Naive thymus-derived CD4-positive, alpha-beta T cell (primary cell): Measurements from ENCODE around the gene CYB5R4. TPM values are rescaled to one million over a fixed set of nuclear protein-coding genes. Genes with fewer than 3 reads are reported as not detected.

Experiments
- ATAC-seq: fragments of 150-1000 bp; cut with Tn5 transposase; 2 replicates; pipeline ENCODE4 v1.10.0; 2021; ENCODE audit warnings: mild to moderate bottlenecking, moderate library complexity
- CTCF ChIA-PET: fragments of 350-600 bp; sonication (Branson Sonifier 250); formaldehyde crosslinking; loops from one replicate; lab custom pipeline; 2021; ENCODE audit warnings: antibody characterized with exemption; lab: Charles Lee
- POLR2A ChIA-PET: fragments of 350-600 bp; sonication (Branson Sonifier 250); formaldehyde crosslinking; loops from one replicate; lab custom pipeline; 2021; ENCODE audit warnings: antibody characterized with exemption, inconsistent platforms; lab: Charles Lee
- DNase-seq, 9 donors: peaks; one replicate each; pipeline versions ENCODE4 v3.0.0 to v3.0.0-alpha.2; 2020 to 2022; ENCODE audit warnings: mixed read lengths in 1 of 9
- H3K27ac ChIP-seq: one replicate; pipeline ENCODE4 v1.7.0; 2013; ENCODE audit warnings: mild to moderate bottlenecking, low read depth, low read length, moderate library complexity
- H3K27me3 ChIP-seq, 2 donors: one replicate each; pipeline ENCODE4 v1.7.0; 2013; ENCODE audit warnings: low read length in 2 of 2, mild to moderate bottlenecking in 2 of 2, moderate library complexity in 2 of 2; ENCODE audit not compliant: control insufficient read depth in 2 of 2, insufficient read depth in 2 of 2
- H3K36me3 ChIP-seq, 3 experiments: 1 replicate in 2 of 3; 2 replicates in 1 of 3; pipeline ENCODE4 v1.7.0; 2013; ENCODE audit warnings: low read length in 3 of 3, mild to moderate bottlenecking in 3 of 3, moderate library complexity in 1 of 3; ENCODE audit not compliant: insufficient read depth in 3 of 3, control insufficient read depth in 2 of 3
- H3K4me1 ChIP-seq, 2 donors: one replicate each; pipeline ENCODE4 v1.7.0; 2013; ENCODE audit warnings: low read length in 2 of 2, mild to moderate bottlenecking in 2 of 2, moderate library complexity in 1 of 2; ENCODE audit not compliant: control insufficient read depth in 2 of 2, insufficient read depth in 2 of 2
- H3K4me3 ChIP-seq: 2 replicates; pipeline ENCODE4 v1.7.0; 2013; ENCODE audit warnings: mild to moderate bottlenecking, low read length
- H3K9me3 ChIP-seq, 3 experiments: 1 replicate in 2 of 3; 2 replicates in 1 of 3; pipeline ENCODE4 v1.7.0; 2013; ENCODE audit warnings: low read length in 3 of 3; ENCODE audit not compliant: control insufficient read depth in 2 of 3
- H3K27ac Mint-ChIP-seq, 9 donors: one replicate each; pipeline ENCODE4 v1.8.0; 2020 to 2022; ENCODE audit warnings: mixed read lengths in 9 of 9, mild to moderate bottlenecking in 8 of 9, moderate library complexity in 5 of 9, inconsistent platforms in 2 of 9
- H3K27me3 Mint-ChIP-seq, 5 donors: one replicate each; pipeline ENCODE4 v1.8.0; 2021 to 2022; ENCODE audit warnings: mixed read lengths in 5 of 5, mild to moderate bottlenecking in 1 of 5
- H3K36me3 Mint-ChIP-seq, 5 donors: one replicate each; pipeline ENCODE4 v1.8.0; 2020 to 2022; ENCODE audit warnings: mixed read lengths in 5 of 5, mild to moderate bottlenecking in 3 of 5, inconsistent platforms in 1 of 5
- H3K4me1 Mint-ChIP-seq, 7 donors: one replicate each; pipeline ENCODE4 v1.8.0; 2020 to 2022; ENCODE audit warnings: mixed read lengths in 7 of 7, mild to moderate bottlenecking in 3 of 7, inconsistent platforms in 1 of 7
- H3K4me3 Mint-ChIP-seq, 10 donors: one replicate each; pipeline ENCODE4 v1.8.0; 2020 to 2022; ENCODE audit warnings: mild to moderate bottlenecking in 10 of 10, mixed read lengths in 10 of 10, moderate library complexity in 6 of 10, inconsistent platforms in 2 of 10
- H3K9me3 Mint-ChIP-seq, 11 donors: one replicate each; pipeline ENCODE4 v1.8.0; 2020 to 2022; ENCODE audit warnings: mixed read lengths in 11 of 11, mild to moderate bottlenecking in 4 of 11, inconsistent platforms in 1 of 11, moderate library complexity in 1 of 11
- intact Hi-C, 2 donors: fragments of 100-400 bp; cut with micrococcal nuclease; formaldehyde crosslinking; loops; one replicate each; pipeline ENCODE4 v1.15.1; 2023
- polyA plus RNA-seq, 2 donors: library from polyadenylated mRNA; unstranded; fragments of 300-500 nt; fragmentation: Illumina TruSeq; gene quantifications; one replicate each; pipeline ENCODE4 v1.2.3, GENCODE V29; 2021
- total RNA-seq, 6 experiments: library from RNA in 5 of 6; stranded (reverse) in 5 of 6; gene quantifications; 1 replicate in 5 of 6; 2 replicates in 1 of 6; pipeline ENCODE4 v1.2.3 and lab custom pipeline; 2021 to 2026

CYB5R4 gene
- total and polyA plus RNA-seq, 7 experiments from 2014 or later: 14.9 to 38.6 (median 20.0) TPM

DNA sequence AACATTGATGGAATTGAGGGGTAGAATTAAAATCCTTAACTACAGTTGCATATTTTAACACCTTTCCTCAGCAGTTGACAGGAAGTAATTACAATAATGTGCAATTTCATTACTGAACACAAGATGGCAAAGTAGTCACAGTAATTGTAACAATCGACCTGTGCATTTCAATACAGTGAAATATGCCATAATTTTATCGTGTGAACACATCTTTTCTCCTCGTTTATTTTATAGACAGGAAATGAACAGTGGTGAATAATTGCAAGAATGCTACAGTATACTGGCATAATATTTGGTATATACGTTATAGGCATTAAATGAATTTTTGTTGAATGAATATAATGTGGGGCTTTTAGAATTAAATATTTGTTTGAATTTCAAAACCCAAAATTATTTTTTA, 25.0 kb downstream of the CYB5R4 start:
- no peak overlapping the region for H3K4me3 Mint-ChIP-seq
- no peaks in the 10 kb centered on the region for H3K4me1 ChIP-seq
- DNase-seq (peak in 6 of 9 donors; percentile 17 to 54 (median 44)), ATAC-seq (peak; percentile 77)
- no peak overlapping the region for H3K27ac Mint-ChIP-seq
- no peak overlapping the region for H3K4me3 ChIP-seq
- H3K9me3 ChIP-seq: no peaks in the 10 kb centered on the region
- POLR2A ChIA-PET: no interaction called here
- H3K27me3 ChIP-seq: no peaks in the 10 kb centered on the region
- no peaks in the 10 kb centered on the region for H3K36me3 ChIP-seq
- CTCF ChIA-PET: interaction anchor here (1.9 to 2.4 kb wide), 2 partner anchors 336 to 344 kb away, joined by 10 to 12 read pairs; partner anchors contain the start of gene CEP162
- no peak overlapping the region for H3K27ac ChIP-seq
- H3K36me3 Mint-ChIP-seq: peaks cover 0 to 6% (median 1%) of the 10 kb centered on the region in 5 donors
- H3K4me1 Mint-ChIP-seq: peaks cover 7 to 55% (median 28%) of the 10 kb centered on the region in 7 donors
- H3K27me3 Mint-ChIP-seq: no peaks in the 10 kb centered on the region
- peaks cover 0 to 3% (median 0%) of the 10 kb centered on the region in 11 donors for H3K9me3 Mint-ChIP-seq
- intact Hi-C loops: loop anchor here (1.0 to 10.0 kb wide), 6 partner anchors 26 to 1599 kb away; partner anchors contain the start of genes CEP162 (in 1 of the 2) and CYB5R4 (in 1 of the 2)

DNA sequence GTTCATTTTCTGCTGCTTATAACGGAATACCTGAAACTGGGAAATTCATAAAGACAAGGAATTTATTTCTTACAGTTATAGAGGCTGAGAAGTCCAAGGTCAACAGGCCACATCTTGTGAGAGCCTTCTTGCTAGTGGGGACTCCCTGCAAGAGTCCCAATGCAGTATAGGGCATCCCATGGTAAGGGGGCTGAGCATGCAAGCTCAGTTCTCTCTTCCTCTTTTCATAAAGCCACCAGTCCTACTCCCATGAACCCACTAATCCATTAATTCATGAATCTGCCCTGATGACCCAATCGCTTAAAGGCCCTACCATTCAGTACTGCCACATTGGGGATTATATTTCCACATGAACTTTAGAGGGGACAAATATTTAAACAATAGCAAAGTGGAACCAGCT, 26.5 kb downstream of the CYB5R4 start:
- H3K36me3 ChIP-seq: no peaks in the 10 kb centered on the region
- ATAC-seq (no peak), DNase-seq (no peak)
- no peaks in the 10 kb centered on the region for H3K9me3 ChIP-seq
- H3K27ac ChIP-seq: no peak overlapping the region
- H3K9me3 Mint-ChIP-seq: peaks cover 0 to 3% (median 0%) of the 10 kb centered on the region in 11 donors
- POLR2A ChIA-PET: interaction anchor here (0.6 kb wide), 3 partner anchors 13 to 1829 kb away, joined by 3 to 4 read pairs (median 3); no protein-coding TSS in a partner anchor
- H3K27me3 ChIP-seq: no peaks in the 10 kb centered on the region
- CTCF ChIA-PET: interaction anchor here (0.5 to 2.4 kb wide), 3 partner anchors 13 to 335 kb away, joined by 3 to 10 read pairs (median 4); no protein-coding TSS in a partner anchor
- H3K4me3 Mint-ChIP-seq: no peak overlapping the region
- H3K36me3 Mint-ChIP-seq: peaks cover 0 to 13% (median 8%) of the 10 kb centered on the region in 5 donors
- H3K4me3 ChIP-seq: no peak overlapping the region
- H3K27ac Mint-ChIP-seq: no peak overlapping the region
- intact Hi-C loops: loop anchor here (2.0 to 10.0 kb wide), 2 partner anchors 27 to 889 kb away; partner anchors contain the start of gene CYB5R4 (in 1 of the 2)
- no peaks in the 10 kb centered on the region for H3K27me3 Mint-ChIP-seq
- peaks cover 5 to 51% (median 24%) of the 10 kb centered on the region in 7 donors for H3K4me1 Mint-ChIP-seq
- H3K4me1 ChIP-seq: no peaks in the 10 kb centered on the region

DNA sequence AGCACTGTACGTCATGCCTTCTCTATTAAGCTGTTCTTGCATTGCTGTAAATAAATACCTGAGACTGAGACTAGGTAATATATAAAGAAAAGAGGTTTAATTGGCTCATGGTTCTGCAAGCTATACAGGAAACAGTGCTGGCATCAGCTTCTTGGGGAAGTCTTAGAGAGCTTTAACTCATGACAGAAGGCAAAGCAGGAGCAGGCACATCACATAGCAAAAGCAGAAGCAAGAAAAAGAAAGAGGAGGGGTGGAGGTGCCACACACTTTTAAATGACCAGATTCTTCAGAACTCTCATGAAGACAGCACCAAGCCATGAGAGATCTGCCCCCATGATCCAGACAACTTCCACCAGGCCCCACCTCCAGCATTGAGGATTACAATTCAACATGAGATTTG, 30.1 kb downstream of the CYB5R4 start:
- H3K27me3 ChIP-seq: no peaks in the 10 kb centered on the region
- H3K9me3 ChIP-seq: no peaks in the 10 kb centered on the region
- no peak overlapping the region for H3K27ac ChIP-seq
- no peaks in the 10 kb centered on the region for H3K4me1 ChIP-seq
- intact Hi-C loops: loop anchor here in 1 of 2 donors (10.0 kb wide), 1 partner anchor 885 kb away; no protein-coding TSS in a partner anchor
- ChIA-PET POLR2A (interaction anchor here (0.6 kb wide), 1 partner anchor 705 kb away, joined by 3 read pairs; no protein-coding TSS in a partner anchor), CTCF (no interaction called here)
- no peak overlapping the region for H3K4me3 ChIP-seq
- Mint-ChIP-seq H3K4me1 (peaks cover under 1 to 76% (median 37%) of the 10 kb centered on the region in 7 donors), H3K27ac (no peak overlapping the region), H3K36me3 (peaks cover 7 to 28% (median 26%) of the 10 kb centered on the region in 5 donors), H3K9me3 (peaks cover 0 to 3% (median 0%) of the 10 kb centered on the region in 11 donors), H3K27me3 (no peaks in the 10 kb centered on the region), H3K4me3 (no peak overlapping the region)
- DNase-seq: no peak
- no peaks in the 10 kb centered on the region for H3K36me3 ChIP-seq
- ATAC-seq: no peak

DNA sequence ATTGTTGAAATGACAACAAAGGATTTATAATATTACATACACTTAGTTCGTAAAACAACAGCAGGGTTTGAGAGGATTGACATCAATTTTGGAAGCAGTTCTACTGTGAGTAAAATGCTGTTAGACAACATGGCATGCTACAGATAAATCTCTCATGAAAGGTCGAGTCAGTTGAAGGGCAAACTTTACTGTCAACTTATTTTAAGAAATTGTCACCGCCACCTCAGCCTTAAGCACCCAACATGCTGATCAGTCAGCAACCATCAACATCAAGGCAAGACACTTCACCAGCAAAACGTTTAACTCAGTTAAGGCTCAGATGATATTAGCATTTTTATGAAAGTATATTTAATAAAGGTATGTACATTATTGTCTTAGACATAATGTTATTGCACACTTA, 31.0 kb downstream of the CYB5R4 start:
- no peak overlapping the region for H3K27ac ChIP-seq
- H3K27ac Mint-ChIP-seq: no peak overlapping the region
- no peaks in the 10 kb centered on the region for H3K27me3 Mint-ChIP-seq
- intact Hi-C loops: no loop called here
- no peaks in the 10 kb centered on the region for H3K27me3 ChIP-seq
- H3K4me1 Mint-ChIP-seq: peaks cover 0 to 73% (median 41%) of the 10 kb centered on the region in 7 donors
- H3K9me3 Mint-ChIP-seq: peaks cover 0 to 3% (median 0%) of the 10 kb centered on the region in 11 donors
- DNase-seq: no peak
- CTCF ChIA-PET: no interaction called here
- no peak overlapping the region for H3K4me3 ChIP-seq
- no peaks in the 10 kb centered on the region for H3K9me3 ChIP-seq
- H3K4me3 Mint-ChIP-seq: no peak overlapping the region
- H3K36me3 Mint-ChIP-seq: peaks cover 10 to 37% (median 31%) of the 10 kb centered on the region in 5 donors
- H3K36me3 ChIP-seq: no peaks in the 10 kb centered on the region
- no peak for ATAC-seq
- H3K4me1 ChIP-seq: no peaks in the 10 kb centered on the region
- POLR2A ChIA-PET: no interaction called here

DNA sequence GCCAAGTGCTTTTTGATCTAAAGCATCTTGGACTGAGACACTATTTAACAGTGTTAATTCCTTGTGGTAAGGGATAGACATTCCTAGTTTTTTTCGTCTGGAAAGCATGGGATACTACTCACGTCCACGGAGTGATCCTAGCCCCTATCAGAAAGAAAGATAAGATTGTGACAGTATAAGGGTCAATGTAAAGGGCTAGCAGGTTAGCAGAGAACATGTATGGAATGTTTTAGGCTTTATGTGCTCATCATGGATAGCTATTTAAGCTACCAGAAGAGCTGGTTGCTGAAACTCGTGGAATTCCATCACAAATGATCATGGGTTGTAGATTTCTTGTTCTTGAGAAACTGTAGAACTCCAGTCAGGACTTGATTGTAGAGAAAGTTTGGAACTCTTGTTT, 32.1 kb downstream of the CYB5R4 start:
- Mint-ChIP-seq H3K9me3 (peaks cover 0 to 5% (median 0%) of the 10 kb centered on the region in 11 donors), H3K27ac (no peak overlapping the region), H3K4me3 (no peak overlapping the region), H3K27me3 (no peaks in the 10 kb centered on the region), H3K36me3 (peaks cover 10 to 48% (median 41%) of the 10 kb centered on the region in 5 donors), H3K4me1 (peaks cover 0 to 71% (median 41%) of the 10 kb centered on the region in 7 donors)
- ATAC-seq (no peak), DNase-seq (no peak)
- H3K4me1 ChIP-seq: no peaks in the 10 kb centered on the region
- no peaks in the 10 kb centered on the region for H3K9me3 ChIP-seq
- POLR2A ChIA-PET: no interaction called here
- CTCF ChIA-PET: no interaction called here
- no peaks in the 10 kb centered on the region for H3K36me3 ChIP-seq
- intact Hi-C loops: no loop called here
- no peak overlapping the region for H3K4me3 ChIP-seq
- H3K27ac ChIP-seq: no peak overlapping the region
- H3K27me3 ChIP-seq: no peaks in the 10 kb centered on the region

DNA sequence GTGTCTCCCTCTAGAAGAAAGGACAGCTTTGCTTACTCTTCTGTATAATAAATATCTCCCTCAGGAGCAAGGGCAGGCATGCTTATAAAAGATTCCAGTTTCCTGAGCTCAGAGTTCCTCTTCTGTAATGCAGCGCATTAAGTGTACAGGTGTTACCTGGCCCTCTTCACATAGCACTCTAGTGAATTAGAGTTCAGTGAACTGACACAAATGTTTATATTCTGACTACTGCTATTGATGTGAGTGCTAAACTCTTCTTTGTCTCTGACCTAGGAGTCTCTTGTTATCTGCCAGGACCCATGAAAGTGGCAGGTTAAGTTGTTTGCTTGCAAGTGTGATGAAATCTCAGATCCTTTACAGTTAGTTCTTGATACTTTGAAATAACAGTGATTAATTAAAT, 33.5 kb downstream of the CYB5R4 start:
- CTCF ChIA-PET: interaction anchor here (1.1 kb wide), 1 partner anchor 54 kb away, joined by 3 read pairs; no protein-coding TSS in a partner anchor

More for the DNA sequence above, 33.5 kb downstream of the CYB5R4 start:
- Mint-ChIP-seq H3K4me1 (peaks cover 0 to 64% (median 41%) of the 10 kb centered on the region in 7 donors), H3K4me3 (no peak overlapping the region), H3K9me3 (peaks cover 0 to 11% (median 3%) of the 10 kb centered on the region in 11 donors), H3K27me3 (no peaks in the 10 kb centered on the region), H3K36me3 (peaks cover 10 to 59% (median 41%) of the 10 kb centered on the region in 5 donors), H3K27ac (no peak overlapping the region)
- no peak for ATAC-seq
- no peak for DNase-seq
- no peak overlapping the region for H3K27ac ChIP-seq
- H3K4me3 ChIP-seq: no peak overlapping the region
- H3K27me3 ChIP-seq: no peaks in the 10 kb centered on the region
- H3K36me3 ChIP-seq: no peaks in the 10 kb centered on the region
- POLR2A ChIA-PET: no interaction called here
- no peaks in the 10 kb centered on the region for H3K4me1 ChIP-seq
- H3K9me3 ChIP-seq: no peaks in the 10 kb centered on the region
- intact Hi-C loops: no loop called here
